WTC11 (cell line): ENCODE measurements around the gene PTPN5.

ENCODE experiments used
- TF ChIP-seq, protein P1 (sequence below): sonication (generic); formaldehyde crosslinking; IDR thresholded peaks from 2 replicates; pipeline ENCODE4 v1.8.0; 2022; ENCODE audit warnings: mild to moderate bottlenecking, missing genetic modification reagents
- TF ChIP-seq, protein P2 (sequence below): fragments of 200-600 bp; IDR thresholded peaks from 2 replicates; pipeline ENCODE4 v1.8.0; 2022; ENCODE audit warnings: antibody characterized with exemption
- TF ChIP-seq, protein P3 (sequence below): sonication (generic); formaldehyde crosslinking; IDR thresholded peaks from 2 replicates; pipeline ENCODE4 v1.8.1; 2023; ENCODE audit warnings: mild to moderate bottlenecking, missing genetic modification reagents
- TF ChIP-seq, protein P4 (sequence below): sonication (generic); formaldehyde crosslinking; IDR thresholded peaks from 2 replicates; pipeline ENCODE4 v1.8.0; 2022; ENCODE audit warnings: mild to moderate bottlenecking, missing genetic modification reagents
- TF ChIP-seq, protein P5 (sequence below): sonication (generic); formaldehyde crosslinking; IDR thresholded peaks from 2 replicates; pipeline ENCODE4 v1.8.1; 2022; ENCODE audit warnings: missing genetic modification reagents, borderline replicate concordance

DNA sequence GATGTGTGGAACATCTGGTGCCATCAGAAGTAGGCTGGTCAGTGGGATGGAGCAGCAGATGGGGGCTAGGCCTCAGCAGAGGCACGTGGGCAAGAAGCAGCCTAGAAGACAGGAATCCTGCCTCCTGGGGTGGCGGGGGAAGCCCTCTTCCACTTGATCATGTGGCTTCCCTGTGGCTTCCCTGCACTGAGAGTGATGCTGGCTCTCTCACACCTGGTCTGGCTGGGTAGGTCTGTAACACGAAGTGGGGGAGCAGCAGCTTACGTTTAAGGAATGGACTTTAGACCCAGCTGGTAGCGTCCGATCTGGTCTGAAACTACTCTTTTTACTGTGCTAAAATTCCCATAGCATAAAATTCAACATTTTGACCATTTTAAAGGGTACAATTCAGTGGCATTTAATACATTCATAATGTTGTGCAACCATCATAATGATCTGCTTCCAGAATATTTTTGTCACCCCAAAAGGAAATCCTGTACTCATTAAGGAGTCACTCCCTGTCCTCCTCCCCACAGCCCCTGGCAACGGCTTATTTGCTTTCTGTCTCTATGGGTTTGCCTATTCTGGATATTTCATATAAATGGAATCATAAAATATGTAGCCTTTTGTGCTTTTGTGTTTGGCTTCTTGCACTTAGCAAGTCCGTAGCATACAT, 21.7 kb downstream of the PTPN5 start:
- TF ChIP-seq, protein P1, sequence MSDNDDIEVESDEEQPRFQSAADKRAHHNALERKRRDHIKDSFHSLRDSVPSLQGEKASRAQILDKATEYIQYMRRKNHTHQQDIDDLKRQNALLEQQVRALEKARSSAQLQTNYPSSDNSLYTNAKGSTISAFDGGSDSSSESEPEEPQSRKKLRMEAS (CRISPR knock-in tag) = no peak
- TF ChIP-seq, protein P2, sequence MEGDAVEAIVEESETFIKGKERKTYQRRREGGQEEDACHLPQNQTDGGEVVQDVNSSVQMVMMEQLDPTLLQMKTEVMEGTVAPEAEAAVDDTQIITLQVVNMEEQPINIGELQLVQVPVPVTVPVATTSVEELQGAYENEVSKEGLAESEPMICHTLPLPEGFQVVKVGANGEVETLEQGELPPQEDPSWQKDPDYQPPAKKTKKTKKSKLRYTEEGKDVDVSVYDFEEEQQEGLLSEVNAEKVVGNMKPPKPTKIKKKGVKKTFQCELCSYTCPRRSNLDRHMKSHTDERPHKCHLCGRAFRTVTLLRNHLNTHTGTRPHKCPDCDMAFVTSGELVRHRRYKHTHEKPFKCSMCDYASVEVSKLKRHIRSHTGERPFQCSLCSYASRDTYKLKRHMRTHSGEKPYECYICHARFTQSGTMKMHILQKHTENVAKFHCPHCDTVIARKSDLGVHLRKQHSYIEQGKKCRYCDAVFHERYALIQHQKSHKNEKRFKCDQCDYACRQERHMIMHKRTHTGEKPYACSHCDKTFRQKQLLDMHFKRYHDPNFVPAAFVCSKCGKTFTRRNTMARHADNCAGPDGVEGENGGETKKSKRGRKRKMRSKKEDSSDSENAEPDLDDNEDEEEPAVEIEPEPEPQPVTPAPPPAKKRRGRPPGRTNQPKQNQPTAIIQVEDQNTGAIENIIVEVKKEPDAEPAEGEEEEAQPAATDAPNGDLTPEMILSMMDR = no peak
- TF ChIP-seq, protein P3, sequence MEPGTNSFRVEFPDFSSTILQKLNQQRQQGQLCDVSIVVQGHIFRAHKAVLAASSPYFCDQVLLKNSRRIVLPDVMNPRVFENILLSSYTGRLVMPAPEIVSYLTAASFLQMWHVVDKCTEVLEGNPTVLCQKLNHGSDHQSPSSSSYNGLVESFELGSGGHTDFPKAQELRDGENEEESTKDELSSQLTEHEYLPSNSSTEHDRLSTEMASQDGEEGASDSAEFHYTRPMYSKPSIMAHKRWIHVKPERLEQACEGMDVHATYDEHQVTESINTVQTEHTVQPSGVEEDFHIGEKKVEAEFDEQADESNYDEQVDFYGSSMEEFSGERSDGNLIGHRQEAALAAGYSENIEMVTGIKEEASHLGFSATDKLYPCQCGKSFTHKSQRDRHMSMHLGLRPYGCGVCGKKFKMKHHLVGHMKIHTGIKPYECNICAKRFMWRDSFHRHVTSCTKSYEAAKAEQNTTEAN (CRISPR knock-in tag) = no peak
- TF ChIP-seq, protein P4, sequence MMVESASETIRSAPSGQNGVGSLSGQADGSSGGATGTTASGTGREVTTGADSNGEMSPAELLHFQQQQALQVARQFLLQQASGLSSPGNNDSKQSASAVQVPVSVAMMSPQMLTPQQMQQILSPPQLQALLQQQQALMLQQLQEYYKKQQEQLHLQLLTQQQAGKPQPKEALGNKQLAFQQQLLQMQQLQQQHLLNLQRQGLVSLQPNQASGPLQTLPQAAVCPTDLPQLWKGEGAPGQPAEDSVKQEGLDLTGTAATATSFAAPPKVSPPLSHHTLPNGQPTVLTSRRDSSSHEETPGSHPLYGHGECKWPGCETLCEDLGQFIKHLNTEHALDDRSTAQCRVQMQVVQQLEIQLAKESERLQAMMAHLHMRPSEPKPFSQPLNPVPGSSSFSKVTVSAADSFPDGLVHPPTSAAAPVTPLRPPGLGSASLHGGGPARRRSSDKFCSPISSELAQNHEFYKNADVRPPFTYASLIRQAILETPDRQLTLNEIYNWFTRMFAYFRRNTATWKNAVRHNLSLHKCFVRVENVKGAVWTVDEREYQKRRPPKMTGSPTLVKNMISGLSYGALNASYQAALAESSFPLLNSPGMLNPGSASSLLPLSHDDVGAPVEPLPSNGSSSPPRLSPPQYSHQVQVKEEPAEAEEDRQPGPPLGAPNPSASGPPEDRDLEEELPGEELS (CRISPR knock-in tag) = no peak
- TF ChIP-seq, protein P5, sequence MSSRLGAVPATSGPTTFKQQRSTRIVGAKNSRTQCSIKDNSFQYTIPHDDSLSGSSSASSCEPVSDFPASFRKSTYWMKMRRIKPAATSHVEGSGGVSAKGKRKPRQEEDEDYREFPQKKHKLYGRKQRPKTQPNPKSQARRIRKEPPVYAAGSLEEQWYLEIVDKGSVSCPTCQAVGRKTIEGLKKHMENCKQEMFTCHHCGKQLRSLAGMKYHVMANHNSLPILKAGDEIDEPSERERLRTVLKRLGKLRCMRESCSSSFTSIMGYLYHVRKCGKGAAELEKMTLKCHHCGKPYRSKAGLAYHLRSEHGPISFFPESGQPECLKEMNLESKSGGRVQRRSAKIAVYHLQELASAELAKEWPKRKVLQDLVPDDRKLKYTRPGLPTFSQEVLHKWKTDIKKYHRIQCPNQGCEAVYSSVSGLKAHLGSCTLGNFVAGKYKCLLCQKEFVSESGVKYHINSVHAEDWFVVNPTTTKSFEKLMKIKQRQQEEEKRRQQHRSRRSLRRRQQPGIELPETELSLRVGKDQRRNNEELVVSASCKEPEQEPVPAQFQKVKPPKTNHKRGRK (CRISPR knock-in tag) = no peak
